Measurements from ENCODE around the gene FEM1A.
"Not testable (repeated sequence)": the region's sequence is repeated elsewhere in the genome, so short reads cannot be mapped to it uniquely, and the experiment has no call there.

The FEM1A gene

GRCh38 chr19:4775627-4776152, 15.8 kb upstream of the FEM1A start:
- no peak for DNase-seq (ENCODE audit: low read depth)

GRCh38 chr19:4776436-4777211, 14.9 kb upstream of the FEM1A start:
- no peak for DNase-seq (ENCODE audit: low read depth)

DNA sequence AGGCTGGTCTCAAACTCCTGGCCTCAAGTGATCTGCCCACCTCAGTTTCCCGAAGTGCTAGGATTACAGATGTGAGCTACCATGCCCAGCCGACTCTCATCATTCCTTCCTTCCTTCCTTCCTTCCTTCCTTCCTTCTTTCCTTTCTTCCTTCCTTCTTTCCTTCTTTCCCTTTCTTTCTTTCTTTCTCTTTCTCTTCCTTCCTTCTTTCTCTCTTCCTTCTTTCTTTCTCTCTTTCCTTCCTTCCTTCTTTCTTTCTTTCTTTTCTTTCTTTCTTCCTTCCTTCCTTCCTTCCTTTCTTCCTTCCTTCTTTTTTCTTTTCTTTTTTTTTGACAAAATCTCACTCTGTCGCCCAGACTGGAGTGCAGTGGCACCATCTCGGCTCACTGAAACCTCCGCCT, 13.4 kb upstream of the FEM1A start:
- not testable (repeated sequence) for DNase-seq (ENCODE audit: low read depth)

- no peak for DNase-seq (ENCODE audit: low read depth)
Measured at GRCh38 chr19:4780860-4781259, 10.7 kb upstream of the FEM1A start.

- DNase-seq (ENCODE audit: low read depth): no peak
Measured at GRCh38 chr19:4781801-4782200, 9.7 kb upstream of the FEM1A start.

- not testable (repeated sequence) for DNase-seq (ENCODE audit: low read depth)
Measured at GRCh38 chr19:4786412-4787016, 5.0 kb upstream of the FEM1A start.

DNA sequence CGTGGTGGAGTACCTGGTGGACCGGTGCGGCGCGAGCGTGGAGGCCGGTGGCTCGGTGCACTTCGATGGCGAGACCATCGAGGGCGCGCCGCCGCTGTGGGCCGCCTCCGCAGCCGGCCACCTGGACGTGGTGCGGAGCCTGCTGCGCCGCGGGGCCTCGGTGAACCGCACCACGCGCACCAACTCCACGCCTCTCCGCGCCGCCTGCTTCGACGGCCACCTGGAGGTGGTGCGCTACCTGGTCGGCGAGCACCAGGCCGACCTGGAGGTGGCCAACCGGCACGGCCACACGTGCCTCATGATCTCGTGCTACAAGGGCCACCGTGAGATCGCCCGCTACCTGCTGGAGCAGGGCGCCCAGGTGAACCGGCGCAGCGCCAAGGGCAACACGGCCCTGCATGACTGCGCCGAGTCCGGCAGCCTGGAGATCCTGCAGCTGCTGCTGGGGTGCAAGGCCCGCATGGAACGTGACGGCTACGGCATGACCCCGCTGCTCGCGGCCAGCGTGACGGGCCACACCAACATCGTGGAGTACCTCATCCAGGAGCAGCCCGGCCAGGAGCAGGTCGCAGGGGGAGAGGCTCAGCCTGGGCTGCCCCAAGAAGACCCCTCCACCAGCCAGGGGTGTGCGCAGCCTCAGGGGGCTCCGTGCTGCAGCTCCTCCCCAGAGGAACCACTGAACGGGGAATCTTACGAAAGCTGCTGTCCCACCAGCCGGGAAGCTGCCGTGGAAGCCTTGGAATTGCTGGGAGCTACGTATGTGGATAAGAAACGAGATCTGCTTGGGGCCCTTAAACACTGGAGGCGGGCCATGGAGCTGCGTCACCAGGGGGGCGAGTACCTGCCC, 708 bp downstream of the FEM1A start:
- DNase-seq (ENCODE audit: low read depth): not testable (repeated sequence)

DNA sequence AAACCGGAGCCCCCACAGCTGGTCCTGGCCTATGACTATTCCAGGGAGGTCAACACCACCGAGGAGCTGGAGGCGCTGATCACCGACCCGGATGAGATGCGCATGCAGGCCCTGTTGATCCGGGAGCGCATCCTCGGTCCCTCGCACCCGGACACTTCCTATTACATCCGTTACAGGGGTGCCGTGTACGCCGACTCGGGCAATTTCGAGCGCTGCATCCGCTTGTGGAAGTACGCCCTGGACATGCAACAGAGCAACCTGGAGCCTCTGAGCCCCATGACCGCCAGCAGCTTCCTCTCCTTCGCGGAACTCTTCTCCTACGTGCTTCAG, 1.3 kb downstream of the FEM1A start:
- not testable (repeated sequence) for DNase-seq (ENCODE audit: low read depth)

DNA sequence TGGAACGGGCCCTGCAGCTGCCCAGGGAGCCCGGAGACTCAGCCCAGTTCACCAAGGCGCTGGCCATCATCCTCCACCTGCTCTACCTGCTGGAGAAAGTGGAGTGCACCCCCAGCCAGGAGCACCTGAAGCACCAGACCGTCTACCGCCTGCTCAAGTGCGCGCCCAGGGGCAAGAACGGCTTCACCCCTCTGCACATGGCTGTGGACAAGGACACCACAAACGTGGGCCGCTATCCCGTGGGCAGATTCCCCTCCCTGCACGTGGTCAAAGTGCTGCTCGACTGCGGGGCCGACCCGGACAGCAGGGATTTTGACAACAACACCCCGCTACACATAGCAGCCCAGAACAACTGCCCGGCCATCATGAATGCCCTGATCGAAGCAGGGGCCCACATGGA, 1.7 kb downstream of the FEM1A start:
- not testable (repeated sequence) for DNase-seq (ENCODE audit: low read depth)

- no peak for DNase-seq (ENCODE audit: low read depth)
Measured at GRCh38 chr19:4794971-4795370, 3.4 kb downstream of the FEM1A start.

- DNase-seq (ENCODE audit: low read depth): no peak
Measured at GRCh38 chr19:4795400-4795799, 3.9 kb downstream of the FEM1A start.

DNA sequence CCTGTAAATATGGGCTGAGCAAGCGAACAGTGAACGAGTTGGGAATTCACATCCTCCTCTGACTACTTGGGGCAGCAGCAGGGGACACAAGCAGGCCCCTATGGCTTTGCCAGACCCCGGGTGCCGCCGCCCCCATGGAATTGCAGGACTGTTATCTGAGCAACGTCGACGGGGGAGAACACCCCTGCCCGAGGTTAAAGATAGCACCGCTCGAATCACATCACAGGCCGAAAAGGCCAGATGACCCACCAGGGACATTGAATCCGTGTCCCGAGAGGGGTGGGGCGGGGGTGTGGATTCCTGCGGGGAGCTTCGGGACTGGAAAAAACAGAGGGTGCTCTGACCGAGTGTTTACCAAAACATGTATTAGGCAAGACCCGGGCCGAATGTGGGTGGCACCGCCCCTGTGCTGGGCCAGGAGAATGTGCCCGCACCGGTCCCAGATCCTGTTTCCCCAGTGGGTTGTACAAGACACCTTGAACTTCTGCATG, 9.1 kb downstream of the FEM1A start:
- DNase-seq (ENCODE audit: low read depth): no peak

- DNase-seq (ENCODE audit: low read depth): no peak
Measured at GRCh38 chr19:4801085-4801619, 9.6 kb downstream of the FEM1A start.

- no peak for DNase-seq (ENCODE audit: low read depth)
Measured at GRCh38 chr19:4802711-4803110, 11.2 kb downstream of the FEM1A start.

DNA sequence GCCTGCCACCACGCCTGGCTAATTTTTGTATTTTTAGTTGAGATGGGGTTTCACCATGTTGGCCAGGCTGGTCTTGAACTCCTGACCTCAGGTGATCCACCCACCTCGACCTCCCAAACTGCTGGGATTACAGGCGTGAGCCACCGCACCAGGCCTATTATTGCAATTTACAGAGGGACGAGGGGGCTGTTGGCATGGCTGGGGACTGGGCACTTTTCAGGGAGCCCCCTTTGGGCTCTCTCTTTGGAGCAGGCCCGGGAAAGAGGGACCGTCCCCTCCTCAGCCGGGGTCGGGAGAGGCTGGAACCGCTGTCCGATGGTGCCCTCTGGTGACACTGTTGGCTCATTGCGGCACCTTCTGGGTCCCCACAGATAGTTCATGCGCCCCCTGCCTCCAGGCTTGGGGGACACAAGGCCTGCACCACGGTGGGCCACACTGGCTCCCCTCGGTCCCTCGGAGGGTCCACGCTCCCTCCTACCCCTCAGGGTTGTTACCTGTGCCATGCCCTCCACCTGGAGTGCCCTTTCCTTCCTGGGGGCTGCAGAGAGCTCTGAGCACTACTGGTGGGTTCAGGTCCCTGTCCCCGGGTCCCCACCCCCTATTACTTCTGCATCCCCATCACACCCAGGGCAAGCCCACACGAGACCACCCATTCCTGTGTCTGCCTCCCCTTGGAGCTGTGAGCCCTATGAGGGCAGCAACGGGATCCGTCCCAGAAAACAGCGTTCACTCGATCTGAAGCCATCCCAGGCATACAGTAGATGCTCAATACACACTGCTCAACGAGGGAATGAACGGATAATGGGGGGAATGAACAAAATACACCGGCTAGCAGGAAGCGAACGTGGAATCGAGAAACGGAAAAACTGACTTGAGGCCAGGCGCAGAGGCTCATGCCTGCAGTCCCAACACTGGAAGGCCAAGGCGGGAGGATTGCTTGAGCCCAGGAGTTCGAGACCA, 12.5 kb downstream of the FEM1A start:
- DNase-seq (ENCODE audit: low read depth): peak; percentile 55

DNA sequence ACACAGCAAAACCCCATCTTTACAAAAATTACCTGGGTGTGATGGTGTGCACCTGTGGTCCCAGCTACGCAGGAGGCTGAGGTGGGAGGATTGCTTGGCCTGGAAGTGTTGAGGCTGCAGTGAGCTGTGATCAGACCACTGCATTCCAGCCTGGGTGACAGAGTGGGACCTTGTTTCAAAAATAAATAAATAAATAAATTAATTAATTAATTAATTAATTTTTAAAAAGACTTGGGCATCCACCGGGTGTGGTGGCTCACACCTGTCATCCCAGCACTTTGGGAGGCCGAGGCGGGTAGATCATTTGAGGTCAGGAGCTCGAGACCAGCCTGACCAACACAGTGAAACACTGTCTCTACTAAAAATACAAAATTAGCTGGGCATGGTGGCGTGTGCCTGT, 13.6 kb downstream of the FEM1A start:
- not testable (repeated sequence) for DNase-seq (ENCODE audit: low read depth)

GRCh38 chr19:4806384-4806783, 14.8 kb downstream of the FEM1A start:
- DNase-seq (ENCODE audit: low read depth): no peak

GRCh38 chr19:4807188-4807587, 15.7 kb downstream of the FEM1A start:
- DNase-seq (ENCODE audit: low read depth): no peak

- DNase-seq (ENCODE audit: low read depth): peak; percentile 82
Measured at GRCh38 chr19:4811328-4812131, 20.0 kb downstream of the FEM1A start.

All from activated T-cell treated with anti-CD3 and anti-CD28 coated beads for 24 hours (primary cell).